Measurements from ENCODE around the gene TCEA2. TPM values are rescaled to one million over a fixed set of nuclear protein-coding genes. Genes with fewer than 3 reads are reported as not detected.

Gene TCEA2
- total RNA-seq, 1 donor from 2014 or later = 49.2 TPM

GRCh38 chr20:64063389-64064144, 569 bp downstream of the TCEA2 start:
- ATAC-seq (peak; percentile 1), DNase-seq (ENCODE audit: low spot score) (peak; percentile 68)

GRCh38 chr20:64064145-64064698, 1.2 kb downstream of the TCEA2 start:
- ATAC-seq (peak; percentile 43), DNase-seq (ENCODE audit: low spot score) (peak; percentile 94)

- DNase-seq (ENCODE audit: low spot score) = peak; percentile 95
- ATAC-seq = peak; percentile 57
These were observed 2.3 kb downstream of the TCEA2 start for GRCh38 chr20:64065062-64065973.

- DNase-seq (ENCODE audit: low spot score) = peak; percentile 90
These were observed 3.0 kb downstream of the TCEA2 start for GRCh38 chr20:64065974-64066343.

GRCh38 chr20:64067005-64067632, 4.1 kb downstream of the TCEA2 start:
- peak; percentile 7 for ATAC-seq
- DNase-seq (ENCODE audit: low spot score) = peak; percentile 75

More at GRCh38 chr20:64065974-64066343, 3.0 kb downstream of the TCEA2 start:
- ATAC-seq = peak; percentile 53

GRCh38 chr20:64067733-64068307, 4.8 kb downstream of the TCEA2 start:
- DNase-seq (ENCODE audit: low spot score) (no peak), ATAC-seq (no peak)

- DNase-seq (ENCODE audit: low spot score) = no peak
- ATAC-seq = no peak
These were observed 5.6 kb downstream of the TCEA2 start for GRCh38 chr20:64068386-64069208.

GRCh38 chr20:64069209-64069613, 6.2 kb downstream of the TCEA2 start:
- DNase-seq (ENCODE audit: low spot score) (no peak), ATAC-seq (no peak)

GRCh38 chr20:64069614-64070243, 6.7 kb downstream of the TCEA2 start:
- ATAC-seq (no peak), DNase-seq (ENCODE audit: low spot score) (no peak)

GRCh38 chr20:64070244-64070993, 7.4 kb downstream of the TCEA2 start:
- ATAC-seq = no peak
- DNase-seq (ENCODE audit: low spot score) = no peak

- DNase-seq (ENCODE audit: low spot score) (no peak), ATAC-seq (no peak)
These were observed 8.6 kb downstream of the TCEA2 start for GRCh38 chr20:64071341-64072332.

GRCh38 chr20:64072498-64073063, 9.6 kb downstream of the TCEA2 start:
- ATAC-seq (no peak), DNase-seq (ENCODE audit: low spot score) (no peak)

- DNase-seq (ENCODE audit: low spot score) = no peak
- no peak for ATAC-seq
These were observed 10.6 kb downstream of the TCEA2 start for GRCh38 chr20:64073476-64074183.

GRCh38 chr20:64074184-64074789, 11.3 kb downstream of the TCEA2 start:
- ATAC-seq (no peak), DNase-seq (ENCODE audit: low spot score) (no peak)

GRCh38 chr20:64074963-64075362, 12.0 kb downstream of the TCEA2 start:
- ATAC-seq = peak; percentile 5

GRCh38 chr20:64075556-64075955, 12.6 kb downstream of the TCEA2 start:
- DNase-seq (ENCODE audit: low spot score) = no peak
- no peak for ATAC-seq

More at GRCh38 chr20:64074963-64075362, 12.0 kb downstream of the TCEA2 start:
- DNase-seq (ENCODE audit: low spot score) = no peak
